Measurements from ENCODE around the gene ZNF587B.
"Not testable (repeated sequence)": the region's sequence is repeated elsewhere in the genome, so short reads cannot be mapped to it uniquely, and the experiment has no call there.

DNA sequence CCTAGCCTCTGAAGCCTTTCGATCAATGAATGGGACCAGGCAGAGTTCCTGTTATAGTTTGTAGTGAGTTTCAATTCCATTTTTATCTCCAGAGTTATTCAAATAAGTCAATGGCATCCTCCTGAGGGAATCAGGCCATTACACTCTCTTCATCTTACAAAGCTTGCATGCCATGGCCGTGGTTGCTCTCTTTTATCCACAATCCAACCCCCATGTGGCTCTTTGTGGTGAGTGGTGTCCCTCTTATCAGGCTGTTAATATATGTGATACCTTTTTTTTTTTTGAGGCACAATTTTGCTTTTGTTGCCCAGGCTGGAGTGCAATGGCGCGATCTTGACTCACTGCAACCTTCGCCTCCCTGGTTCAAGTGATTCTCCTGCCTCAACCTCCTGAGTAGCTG, 6.9 kb downstream of the ZNF587B start:
- not testable (repeated sequence) for TF ChIP-seq EZH2 (IDR thresholded peaks at IDR 0.05; ENCODE audit: borderline replicate concordance, low read length)
- TF ChIP-seq, protein P1, sequence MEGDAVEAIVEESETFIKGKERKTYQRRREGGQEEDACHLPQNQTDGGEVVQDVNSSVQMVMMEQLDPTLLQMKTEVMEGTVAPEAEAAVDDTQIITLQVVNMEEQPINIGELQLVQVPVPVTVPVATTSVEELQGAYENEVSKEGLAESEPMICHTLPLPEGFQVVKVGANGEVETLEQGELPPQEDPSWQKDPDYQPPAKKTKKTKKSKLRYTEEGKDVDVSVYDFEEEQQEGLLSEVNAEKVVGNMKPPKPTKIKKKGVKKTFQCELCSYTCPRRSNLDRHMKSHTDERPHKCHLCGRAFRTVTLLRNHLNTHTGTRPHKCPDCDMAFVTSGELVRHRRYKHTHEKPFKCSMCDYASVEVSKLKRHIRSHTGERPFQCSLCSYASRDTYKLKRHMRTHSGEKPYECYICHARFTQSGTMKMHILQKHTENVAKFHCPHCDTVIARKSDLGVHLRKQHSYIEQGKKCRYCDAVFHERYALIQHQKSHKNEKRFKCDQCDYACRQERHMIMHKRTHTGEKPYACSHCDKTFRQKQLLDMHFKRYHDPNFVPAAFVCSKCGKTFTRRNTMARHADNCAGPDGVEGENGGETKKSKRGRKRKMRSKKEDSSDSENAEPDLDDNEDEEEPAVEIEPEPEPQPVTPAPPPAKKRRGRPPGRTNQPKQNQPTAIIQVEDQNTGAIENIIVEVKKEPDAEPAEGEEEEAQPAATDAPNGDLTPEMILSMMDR (IDR thresholded peaks at IDR 0.05; ENCODE audit: low read length), result not testable (repeated sequence)
